Measurements from ENCODE around the gene SELENOM.
"Not testable (repeated sequence)": the region's sequence is repeated elsewhere in the genome, so short reads cannot be mapped to it uniquely, and the experiment has no call there.

The SELENOM gene

DNA sequence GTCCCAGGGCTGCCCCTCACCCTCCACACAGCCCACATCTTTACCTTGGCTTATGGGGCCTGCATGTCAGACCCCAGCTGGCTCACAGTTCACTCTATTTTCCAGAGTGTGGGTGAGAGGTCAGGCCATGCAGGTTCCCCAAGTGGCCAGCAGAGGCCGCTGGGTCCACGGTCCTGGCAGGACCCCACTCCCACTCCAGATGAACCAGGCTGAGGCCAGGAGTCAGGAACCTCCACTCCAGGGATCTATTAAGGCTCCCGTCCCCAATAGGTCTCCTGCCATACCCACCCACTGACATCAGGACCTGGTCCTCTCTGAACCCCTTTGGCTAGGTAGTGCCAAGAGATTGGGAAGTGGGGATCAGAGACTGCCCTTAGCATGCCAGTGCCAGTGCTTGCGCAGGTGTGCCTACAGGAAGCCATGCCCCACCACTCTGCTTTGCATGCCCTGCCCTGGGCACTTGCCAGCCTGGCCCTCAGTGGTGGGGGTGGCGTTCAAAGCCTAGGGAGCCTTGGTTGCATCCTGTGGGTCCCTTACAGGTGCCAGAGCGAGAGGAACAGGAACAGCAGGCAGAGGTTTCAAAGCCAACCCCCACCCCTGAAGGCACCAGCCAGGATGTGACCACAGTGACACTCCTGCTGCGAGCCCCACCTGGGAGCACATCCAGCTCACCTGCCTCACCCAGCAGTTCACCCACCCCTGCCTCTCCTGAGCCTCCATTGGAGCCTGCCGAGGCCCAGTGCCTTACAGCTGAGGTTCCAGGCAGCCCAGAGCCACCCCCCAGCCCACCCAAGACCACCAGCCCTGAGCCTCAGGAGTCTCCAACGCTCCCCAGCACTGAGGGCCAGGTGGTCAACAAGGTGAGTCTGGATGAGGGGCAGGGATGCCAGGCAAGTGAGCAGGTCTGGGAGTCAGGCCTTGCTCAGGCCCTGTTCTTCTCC lies 17.9 kb downstream of the SELENOM start:
- DNase-seq: peak; percentile 55

DNA sequence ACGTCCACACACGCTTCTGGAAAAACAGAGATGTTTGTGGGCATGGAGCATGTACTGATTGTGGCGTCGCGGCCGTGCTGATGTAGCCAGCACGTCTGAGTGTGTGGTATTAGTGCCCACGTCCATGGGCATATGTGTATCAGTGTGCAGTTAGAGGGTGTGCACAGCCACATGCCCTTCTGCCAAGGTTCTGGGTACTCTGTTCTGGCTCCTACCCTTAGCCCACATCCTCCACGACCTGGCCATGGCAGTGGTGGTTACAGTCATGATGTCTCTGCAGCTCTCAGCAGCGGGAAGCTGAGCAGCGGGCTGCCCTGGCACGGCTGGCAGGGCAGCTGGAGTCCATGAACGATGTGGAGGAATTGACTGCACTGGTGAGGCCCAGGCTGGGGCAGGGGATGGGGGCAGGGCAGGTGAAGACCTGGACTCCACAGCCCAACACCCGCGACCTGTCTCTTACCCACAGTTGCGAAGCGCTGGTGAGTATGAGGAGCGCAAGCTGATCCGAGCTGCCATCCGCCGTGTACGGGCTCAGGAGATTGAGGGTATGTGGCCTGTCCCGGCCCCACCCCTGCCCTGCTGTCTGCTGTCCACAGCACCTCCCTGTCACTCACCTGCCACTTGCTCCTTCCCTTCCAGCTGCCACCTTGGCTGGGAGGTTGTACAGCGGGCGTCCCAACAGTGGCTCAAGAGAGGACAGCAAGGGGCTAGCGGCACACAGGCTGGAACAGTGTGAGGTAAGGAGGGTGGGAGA lies 19.0 kb downstream of the SELENOM start:
- no peak for DNase-seq

DNA sequence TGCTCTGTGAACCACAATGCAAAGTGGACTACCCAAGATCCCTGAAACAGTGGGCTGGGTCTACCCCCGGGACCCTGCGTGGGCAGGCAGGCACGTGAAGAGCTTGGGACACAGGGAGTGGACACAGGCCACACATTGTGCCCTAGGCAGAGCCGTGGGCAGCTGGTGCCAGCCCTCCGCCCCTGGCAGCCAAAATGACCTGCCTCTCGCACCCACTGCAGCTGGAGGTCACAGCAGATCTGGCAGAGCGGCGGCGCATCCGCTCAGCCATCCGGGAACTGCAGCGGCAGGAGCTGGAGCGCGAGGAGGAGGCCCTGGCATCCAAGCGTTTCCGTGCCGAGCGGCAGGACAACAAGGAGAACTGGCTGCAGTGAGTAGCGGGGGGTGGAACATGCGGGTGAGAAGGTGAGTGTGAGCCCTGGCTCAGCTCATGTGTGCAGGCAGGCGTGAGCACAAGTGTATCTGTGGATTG lies 19.6 kb downstream of the SELENOM start:
- DNase-seq: no peak

DNA sequence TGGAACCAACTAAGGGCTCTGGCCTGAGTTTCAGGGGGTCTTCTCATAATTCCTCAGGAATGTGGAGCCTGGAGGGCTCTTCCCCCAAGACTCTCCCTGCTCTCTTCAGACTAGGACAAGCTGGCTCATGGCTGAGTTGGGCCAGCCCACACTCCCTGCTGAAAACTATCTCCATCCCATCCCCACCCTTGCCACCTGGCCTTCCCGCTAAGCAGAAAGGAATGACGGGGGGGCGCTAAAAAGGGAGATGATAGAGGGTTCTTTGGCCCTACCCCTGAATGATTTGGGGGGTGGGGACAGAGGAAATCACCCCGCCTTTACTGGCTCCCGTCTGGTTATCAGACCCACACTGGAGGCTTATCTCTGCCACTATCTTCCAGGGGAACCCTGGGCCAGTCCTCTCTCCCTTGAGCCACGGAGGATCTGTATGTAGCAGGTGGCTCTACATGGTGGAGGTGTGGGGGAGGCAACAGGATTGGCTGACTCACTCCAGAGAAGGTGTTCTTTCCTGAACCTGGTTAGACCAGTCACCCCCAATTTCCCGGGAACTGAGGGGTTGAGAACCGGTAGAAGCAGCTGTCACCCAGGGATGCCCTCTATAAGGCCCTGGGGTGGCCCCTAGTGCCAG lies 20.6 kb downstream of the SELENOM start:
- no peak for DNase-seq

DNA sequence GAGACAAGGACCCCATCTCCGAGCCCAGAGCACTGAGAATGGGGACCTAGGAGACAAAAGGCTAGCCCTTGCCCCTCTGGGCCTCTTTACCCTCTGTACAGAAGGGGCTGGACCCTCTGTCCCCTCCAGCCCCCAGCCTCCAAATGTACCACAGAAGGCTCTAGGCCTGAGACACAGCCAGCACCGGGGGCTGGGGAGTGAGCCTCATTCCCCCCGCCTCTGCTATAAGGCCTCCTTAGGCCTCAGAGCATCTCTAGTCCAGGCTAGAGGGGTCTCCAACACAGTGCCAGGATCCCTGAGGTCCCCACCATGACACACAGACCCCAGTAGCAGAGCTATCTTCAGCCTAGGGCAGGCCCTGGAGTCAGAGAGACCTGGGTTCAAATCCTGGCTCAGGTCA lies 21.4 kb downstream of the SELENOM start:
- DNase-seq: no peak

DNA sequence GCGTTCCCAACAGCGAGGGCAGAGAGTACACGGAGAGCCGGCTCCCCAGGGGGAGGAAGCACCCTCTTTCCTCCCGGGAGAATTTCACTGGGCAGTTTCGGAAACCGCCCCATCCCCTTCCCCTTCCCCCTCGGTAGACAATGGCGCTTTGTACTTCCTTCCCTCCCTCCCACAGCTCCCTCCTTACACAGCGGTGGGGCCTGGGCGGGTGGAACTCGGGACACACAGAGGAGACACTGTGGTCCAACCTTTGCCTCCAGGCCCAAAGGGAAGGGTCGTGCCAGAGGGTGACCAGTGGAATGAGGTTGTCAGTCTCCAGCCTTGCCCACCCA lies 21.9 kb downstream of the SELENOM start:
- DNase-seq: no peak

DNA sequence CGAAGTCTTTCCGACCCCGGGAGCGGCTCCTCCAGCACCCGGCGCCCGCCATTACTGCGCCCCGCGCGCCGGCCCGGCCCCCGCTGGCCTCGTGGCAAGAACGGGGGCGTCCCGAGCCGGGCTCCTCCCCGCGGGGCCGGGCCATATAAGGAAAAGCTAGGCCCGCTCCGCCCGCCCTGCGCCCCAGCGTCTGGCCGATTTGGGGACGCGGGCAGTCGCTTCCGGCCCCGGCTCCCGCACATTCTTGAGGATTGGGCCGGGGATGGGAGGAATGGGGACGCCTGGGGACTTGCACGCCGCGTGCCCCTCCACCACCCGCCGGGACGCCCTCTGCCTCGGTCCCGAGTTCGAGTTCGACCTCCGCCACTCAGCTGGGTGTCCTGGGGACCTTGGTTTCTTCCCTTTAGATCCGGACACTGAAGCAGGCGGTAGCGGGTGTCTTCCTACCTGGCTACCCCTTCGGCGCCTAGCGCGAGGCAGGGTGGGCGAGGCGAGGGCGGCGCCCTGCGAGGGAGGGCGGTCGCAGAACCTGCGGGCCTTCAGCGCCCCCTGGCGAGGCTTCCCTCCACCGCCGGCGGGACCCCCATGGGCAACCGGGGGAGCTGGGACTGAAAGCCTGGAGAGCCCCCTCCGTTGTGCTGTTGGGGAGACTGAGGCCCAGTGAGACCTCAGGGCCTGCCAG lies 22.4 kb downstream of the SELENOM start:
- peak; percentile 92 for DNase-seq

DNA sequence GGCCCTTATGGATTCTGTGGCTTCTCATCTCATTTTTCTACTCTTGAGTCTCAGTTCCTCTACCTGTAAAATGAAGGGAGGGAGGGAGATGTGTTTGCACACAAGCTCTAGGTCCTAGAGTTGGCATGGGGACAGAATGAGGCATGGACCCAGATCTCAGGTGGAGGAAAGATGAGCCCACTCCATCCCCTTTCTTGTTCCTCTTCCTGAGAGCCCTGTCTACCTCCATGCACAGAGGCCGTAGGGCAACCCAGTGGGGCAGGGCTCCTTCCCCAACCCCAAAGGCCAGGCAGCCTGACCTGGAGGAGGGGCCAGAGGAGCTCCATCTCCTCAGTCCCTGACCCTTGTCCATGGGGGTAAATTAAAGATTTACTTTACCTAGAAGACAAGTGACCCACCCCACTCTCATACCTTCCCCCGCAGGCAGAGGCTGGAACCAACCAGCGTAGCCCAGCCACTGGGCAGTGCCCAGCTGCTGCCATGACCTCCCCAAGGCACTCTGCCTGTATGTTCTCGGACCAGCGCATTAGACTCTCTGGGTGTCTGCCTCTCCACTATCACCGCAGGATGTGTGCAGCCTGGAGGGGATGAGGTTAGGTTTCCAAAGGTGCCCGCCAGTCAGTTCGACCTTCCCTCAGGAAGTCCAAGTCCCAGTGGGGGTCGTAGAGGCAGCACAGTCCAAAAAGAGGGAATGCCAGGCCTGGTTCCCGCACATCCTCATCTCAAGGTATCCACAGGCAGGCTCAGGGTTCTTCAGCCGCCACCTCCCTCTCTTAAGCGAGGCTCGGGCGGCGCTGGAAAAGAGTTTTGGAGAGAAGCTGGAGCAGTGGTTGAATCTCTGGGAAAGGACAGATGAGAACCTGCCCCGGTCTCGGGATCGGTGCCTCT lies 23.2 kb downstream of the SELENOM start:
- DNase-seq: no peak

DNA sequence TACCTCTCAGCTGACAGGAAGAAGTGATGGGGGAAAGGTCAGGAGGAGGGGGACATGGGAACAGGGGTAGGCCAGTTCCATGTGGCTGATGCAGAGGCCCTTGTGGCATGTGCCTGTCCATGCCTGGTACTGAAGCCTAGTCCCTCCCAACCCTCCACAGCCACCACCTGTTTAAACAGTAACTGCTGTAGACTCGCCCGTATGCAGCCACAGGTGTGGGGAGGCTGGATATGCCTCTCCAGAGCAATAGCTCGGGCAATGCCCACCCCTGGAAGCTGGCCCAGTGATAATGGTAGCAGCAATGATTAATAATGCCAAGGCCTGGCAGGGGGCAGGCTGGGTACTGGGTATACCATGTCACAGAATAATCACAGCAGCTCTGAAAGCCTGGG lies 24.0 kb downstream of the SELENOM start:
- DNase-seq: no peak

DNA sequence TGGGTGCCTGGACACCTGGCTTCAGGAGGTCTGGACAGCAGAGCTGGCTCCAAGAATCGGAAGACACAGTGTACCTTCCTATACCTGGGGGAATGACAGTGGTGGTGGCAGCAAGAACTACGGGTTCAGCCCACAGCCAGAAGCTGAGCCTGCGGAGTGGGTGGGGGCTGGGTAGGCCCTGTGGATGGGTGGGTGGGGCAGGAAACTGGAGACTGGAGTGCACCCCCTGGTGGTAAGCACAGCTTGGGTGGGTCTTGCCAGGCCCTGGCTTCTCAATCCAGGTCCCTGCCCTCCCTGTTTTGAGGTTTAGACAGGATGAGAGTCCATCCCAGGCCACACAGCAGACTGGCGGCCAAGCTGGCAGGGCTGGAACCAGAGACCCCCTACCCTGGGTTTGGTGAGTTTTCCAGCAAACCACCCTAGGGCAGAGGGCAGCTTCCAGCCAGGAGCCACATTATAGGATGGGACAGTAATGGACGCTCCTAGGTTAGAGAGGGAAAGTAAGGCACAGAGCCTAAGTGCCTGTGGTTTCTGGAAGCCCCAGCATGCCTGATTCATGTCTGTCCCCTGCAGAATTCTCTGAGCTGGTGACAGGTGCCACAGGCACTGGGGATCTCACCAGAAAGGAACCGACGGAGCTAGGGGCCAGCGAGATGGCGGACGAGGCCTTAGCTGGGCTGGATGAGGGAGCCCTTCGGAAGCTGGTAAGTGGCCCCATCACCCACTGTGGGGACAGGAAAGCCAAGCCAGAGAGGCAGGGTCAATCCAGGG lies 24.6 kb downstream of the SELENOM start:
- peak; percentile 64 for DNase-seq

DNA sequence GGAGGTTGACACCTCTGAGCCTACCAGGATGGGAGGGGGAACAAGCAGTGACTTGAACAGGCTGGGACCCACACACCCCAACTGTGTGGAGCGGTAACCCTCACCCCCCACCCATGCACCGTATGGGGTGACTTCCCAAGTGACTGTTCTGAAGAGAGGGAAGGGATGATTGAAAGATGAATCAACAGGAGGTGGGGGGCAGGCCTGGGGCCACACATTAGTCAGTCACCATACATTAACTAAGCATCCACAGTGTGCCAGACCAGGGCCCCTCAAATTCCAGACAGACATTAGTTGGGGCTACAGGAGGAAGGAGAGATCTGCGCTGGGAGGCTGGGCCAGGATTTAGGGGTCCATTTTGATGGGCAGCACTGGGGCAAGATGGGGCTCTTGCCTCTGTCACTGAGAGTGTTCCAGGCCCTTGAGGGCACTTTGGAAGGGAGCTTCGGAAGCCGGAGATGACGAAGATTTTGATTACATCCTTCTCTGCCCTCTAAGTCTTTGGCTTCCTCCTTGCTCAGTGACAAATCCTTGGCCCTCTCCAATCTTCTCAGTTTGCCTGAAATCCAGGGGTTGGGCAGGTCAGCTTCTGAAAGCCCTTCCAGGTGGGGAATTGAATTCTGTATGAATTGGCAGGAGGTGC lies 25.3 kb downstream of the SELENOM start:
- no peak for DNase-seq

DNA sequence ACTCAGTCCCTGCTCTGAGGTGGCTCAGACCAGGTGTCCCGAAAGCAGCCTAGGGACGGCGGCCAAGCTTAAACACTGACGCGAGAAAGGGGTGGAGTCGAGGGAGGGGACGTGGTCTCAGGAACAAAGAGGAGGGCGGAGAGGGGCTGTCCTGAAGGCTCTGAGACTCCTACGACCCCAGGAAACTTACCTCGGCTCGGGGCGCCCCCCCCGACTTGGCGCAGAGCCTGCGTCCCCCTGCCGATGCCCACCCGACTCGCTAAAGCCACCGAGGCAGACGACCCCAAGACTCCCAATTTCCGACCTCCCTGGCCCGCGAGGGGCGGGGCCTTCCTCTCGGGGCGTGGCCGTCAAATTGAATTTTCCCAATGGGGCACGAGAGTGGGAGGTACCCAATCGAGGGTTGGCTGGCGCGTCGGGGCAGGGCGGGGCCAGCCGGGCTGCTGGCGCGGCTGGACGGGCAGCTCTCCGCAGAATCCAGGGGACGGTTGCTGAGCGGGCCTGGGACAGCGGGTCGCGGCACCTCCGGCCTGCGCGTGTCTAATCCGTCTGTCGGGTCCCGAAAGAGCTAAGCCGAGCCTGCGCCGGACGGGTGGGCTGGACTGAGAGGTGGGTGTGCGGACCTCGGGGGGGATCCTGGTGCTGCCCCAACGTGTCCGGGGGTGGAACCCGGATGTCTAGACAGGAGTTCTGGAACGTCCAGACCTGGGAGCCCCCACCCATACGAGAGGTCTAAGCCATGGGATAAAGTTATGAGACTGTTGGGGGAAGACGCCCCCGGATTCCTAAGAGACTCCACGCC lies 26.3 kb downstream of the SELENOM start, which contains the start of gene SMTN:
TSS of gene SMTN (plus strand) at position 471 of the 802 bp plus-strand sequence. CDS start 1,941 bp downstream, outside the sequence.
- peak; percentile 91 for DNase-seq

DNA sequence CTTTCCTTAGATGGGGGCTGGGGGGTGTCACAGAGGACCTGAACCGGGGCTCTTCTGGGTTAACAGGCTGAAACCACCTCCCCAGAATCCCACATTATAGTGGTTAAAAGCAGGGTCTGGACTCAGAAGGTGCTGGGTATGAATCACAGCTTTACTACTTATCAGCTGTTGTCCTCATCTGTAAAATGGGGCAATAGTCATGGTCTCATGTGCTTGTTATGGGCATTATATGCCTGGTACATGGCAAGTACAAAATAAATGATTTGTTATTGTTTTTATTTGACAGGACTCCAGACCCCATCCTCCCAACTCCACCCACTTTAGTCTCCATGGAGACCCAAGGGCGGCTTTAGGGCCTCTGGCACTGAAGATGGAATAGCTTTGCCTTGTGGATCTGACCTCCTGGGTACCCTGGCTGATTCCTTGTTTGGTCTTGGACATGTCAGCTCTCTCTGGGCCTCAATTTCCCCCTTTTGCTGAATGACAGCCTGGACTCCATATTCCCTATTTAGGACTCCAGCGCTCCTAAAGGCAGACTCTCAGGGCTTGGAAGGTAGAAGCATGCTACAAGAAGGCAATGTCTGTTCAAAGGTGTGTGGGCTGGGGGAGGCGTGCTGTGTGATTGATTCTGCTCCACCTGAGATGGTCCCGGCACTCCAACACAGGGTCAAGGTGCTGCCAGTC lies 27.1 kb downstream of the SELENOM start:
- DNase-seq: no peak

DNA sequence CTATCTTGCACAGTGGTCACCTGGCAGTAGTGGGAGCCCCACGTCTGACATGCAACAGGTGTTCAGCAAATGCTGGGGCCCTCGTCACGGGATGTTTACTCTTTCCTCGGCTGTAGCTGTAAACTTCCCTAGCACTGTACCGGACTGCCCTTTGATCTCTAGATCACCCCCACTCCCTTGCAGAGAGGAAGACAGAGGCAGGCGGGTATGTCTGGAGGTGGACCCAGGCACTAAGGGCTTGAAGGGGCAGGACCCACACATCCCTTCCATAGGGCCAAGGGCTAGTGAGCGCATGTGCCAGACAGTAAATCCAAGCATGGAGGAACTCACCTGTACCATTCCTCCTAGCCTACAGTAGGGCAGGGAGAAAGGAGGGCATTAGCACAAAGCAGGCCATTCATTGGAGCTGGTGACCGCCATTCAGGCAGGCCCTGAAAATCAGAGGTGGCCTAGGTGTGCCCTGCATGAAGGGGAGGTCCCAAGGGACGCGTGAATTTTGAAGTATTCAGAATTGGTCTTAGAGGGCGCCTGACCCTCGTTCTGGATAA lies 28.2 kb downstream of the SELENOM start:
- no peak for DNase-seq

DNA sequence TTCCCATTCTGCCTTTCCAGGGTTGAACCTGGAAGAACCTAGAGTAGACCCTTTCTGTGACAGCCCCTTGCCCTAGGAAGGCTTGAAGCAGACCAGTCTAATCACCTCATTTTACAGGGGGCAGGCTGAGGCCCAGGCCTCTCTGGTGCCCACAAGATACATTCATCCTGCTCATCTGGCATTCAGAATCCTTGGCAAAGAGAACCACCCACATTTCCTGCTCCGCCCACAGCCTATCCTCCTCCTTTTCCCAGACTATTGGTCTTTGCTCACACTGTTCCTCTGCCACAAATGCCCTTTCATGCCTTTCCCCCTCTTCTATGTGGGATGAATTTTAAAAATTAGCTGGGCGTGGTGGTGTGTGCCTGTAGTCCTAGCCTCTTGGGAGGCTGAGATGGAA lies 29.0 kb downstream of the SELENOM start:
- DNase-seq: not testable (repeated sequence)

DNA sequence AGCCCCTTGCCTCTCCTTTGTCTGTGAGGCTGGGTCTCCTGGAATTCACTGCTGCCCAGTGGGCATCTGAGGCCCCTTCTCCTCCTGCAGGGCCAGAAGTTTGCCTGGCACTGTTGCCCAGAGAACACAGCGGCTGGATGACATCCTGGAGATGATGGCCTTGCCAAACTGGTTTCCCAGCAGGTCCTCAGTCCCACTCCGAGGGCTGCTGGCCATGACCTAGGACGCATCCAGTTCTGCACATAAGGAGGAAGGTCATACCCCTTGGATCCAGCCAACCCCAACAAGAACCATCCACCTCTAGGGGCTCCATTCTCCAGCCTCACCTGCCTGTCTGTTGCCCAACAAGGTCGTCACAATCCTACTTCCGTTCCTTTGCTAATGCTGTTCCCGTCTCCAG lies 29.7 kb downstream of the SELENOM start:
- no peak for DNase-seq

DNA sequence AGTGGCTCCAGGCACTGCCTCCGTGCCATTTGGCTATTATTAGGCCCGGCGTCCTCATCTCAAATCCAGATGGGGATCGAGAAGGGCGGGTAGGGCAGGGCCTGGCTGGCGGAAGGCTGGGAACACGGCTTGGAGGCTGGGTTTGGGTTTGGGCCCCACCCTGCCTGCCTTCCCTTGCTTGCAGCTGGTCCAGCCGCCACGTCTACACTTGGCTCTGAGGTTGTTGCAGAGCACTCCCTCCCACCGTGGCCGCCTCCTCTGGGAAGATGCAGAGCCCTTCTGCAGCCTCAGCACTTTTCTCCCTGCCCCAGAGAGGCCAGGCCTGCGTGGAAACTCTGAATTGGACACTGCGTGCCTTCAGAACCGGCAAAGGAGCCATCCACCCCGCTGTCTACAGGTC lies 31.4 kb downstream of the SELENOM start:
- no peak for DNase-seq

DNA sequence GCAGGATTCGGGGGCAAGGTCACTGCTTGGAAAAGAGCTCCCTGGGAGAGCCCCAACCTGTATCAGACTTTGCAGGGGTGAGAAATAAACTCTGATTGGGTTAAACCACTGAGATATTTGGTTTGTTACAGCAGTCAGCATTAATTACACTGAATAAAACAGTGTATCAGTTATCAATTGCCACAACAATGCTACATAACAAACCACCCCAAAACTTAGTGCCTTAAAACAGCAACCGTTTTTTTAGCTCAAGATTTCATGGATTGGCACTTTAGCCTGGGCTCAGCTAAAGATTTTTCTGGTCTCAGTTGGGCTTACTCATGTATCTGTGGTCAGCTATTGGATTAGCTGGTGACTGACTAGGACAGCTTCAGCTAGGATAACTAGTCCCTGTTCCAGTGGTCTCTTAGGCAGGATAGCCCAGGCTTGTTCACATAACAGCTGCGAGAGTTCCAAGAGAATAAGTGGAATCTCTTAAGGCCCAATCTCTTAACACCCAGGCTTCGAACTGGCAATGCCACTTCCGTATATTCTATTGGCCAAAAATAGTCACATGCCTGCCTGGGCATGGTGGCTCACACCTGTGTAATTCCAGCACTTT lies 33.7 kb downstream of the SELENOM start:
- DNase-seq: not testable (repeated sequence)
